WERI-Rb-1 (cell line): ENCODE results near the gene ETS2.

Experiments used
- DNase-seq: peaks from one replicate; pipeline ENCODE4 v3.0.0-alpha.2; 2020
- H3K27ac ChIP-seq: fragments of 250-450 bp; sonication (Bioruptor Pico); 2 replicates; pipeline ENCODE4 v1.5.1; 2020; ENCODE audit warnings: mild to moderate bottlenecking, moderate library complexity
- H3K27me3 ChIP-seq: fragments of 250-450 bp; sonication (Bioruptor Pico); 2 replicates; pipeline ENCODE4 v1.5.1; 2021; ENCODE audit warnings: mild to moderate bottlenecking, low read depth, moderate library complexity; ENCODE audit not compliant: insufficient read depth, severe bottlenecking
- H3K36me3 ChIP-seq: fragments of 250-450 bp; sonication (Bioruptor Pico); 2 replicates; pipeline ENCODE4 v1.5.1; 2020; ENCODE audit warnings: mild to moderate bottlenecking, moderate library complexity
- H3K4me3 ChIP-seq: 2 replicates; pipeline ENCODE4 v1.5.1; 2011; ENCODE audit warnings: low read depth, mild to moderate bottlenecking, control low read depth, low read length
- H3K9me3 ChIP-seq: fragments of 250-450 bp; sonication (Bioruptor Pico); 2 replicates; pipeline ENCODE4 v1.5.1; 2021; ENCODE audit warnings: mild to moderate bottlenecking, moderate library complexity; ENCODE audit not compliant: severe bottlenecking
- CTCF ChIP-seq: IDR thresholded peaks from 2 replicates; pipeline ENCODE4 v1.5.1; 2011; ENCODE audit warnings: low read depth, mild to moderate bottlenecking, control low read depth, inconsistent platforms, low read length

Gene ETS2

GRCh38 chr21:38861056-38861455 lies 55.3 kb downstream of the ETS2 start:
- Histone ChIP-seq H3K4me3 (no peak overlapping the region), H3K27ac (no peak overlapping the region), H3K9me3 (no peaks in the 10 kb centered on the region), H3K36me3 (no peaks in the 10 kb centered on the region), H3K27me3 (no peaks in the 10 kb centered on the region)
- DNase-seq: no peak
- no peak for TF ChIP-seq CTCF

GRCh38 chr21:38861989-38862683 lies 56.4 kb downstream of the ETS2 start:
- DNase-seq: no peak
- no peak overlapping the region for H3K4me3 ChIP-seq
- no peaks in the 10 kb centered on the region for H3K9me3 ChIP-seq
- H3K27me3 ChIP-seq: no peaks in the 10 kb centered on the region
- no peak for TF ChIP-seq CTCF
- no peaks in the 10 kb centered on the region for H3K36me3 ChIP-seq
- H3K27ac ChIP-seq: no peak overlapping the region

- H3K9me3 ChIP-seq: no peaks in the 10 kb centered on the region
- H3K4me3 ChIP-seq: no peak overlapping the region
- H3K36me3 ChIP-seq: no peaks in the 10 kb centered on the region
- no peak overlapping the region for H3K27ac ChIP-seq
- DNase-seq: no peak
- no peaks in the 10 kb centered on the region for H3K27me3 ChIP-seq
- TF ChIP-seq CTCF: no peak
Measured at GRCh38 chr21:38863291-38863690, 57.6 kb downstream of the ETS2 start.

GRCh38 chr21:38863843-38864363 lies 58.2 kb downstream of the ETS2 start:
- no peaks in the 10 kb centered on the region for H3K9me3 ChIP-seq
- TF ChIP-seq CTCF: no peak
- no peak overlapping the region for H3K27ac ChIP-seq
- H3K4me3 ChIP-seq: no peak overlapping the region
- no peaks in the 10 kb centered on the region for H3K36me3 ChIP-seq
- H3K27me3 ChIP-seq: no peaks in the 10 kb centered on the region
- DNase-seq: no peak

- DNase-seq: no peak
- no peak for TF ChIP-seq CTCF
Measured at GRCh38 chr21:38864964-38865363, 59.2 kb downstream of the ETS2 start.

GRCh38 chr21:38869196-38869595 lies 63.5 kb downstream of the ETS2 start:
- no peaks in the 10 kb centered on the region for H3K27me3 ChIP-seq
- H3K9me3 ChIP-seq: no peaks in the 10 kb centered on the region
- no peak for DNase-seq
- no peak overlapping the region for H3K27ac ChIP-seq
- TF ChIP-seq CTCF: no peak
- no peak overlapping the region for H3K4me3 ChIP-seq
- H3K36me3 ChIP-seq: no peaks in the 10 kb centered on the region

More at GRCh38 chr21:38864964-38865363, 59.2 kb downstream of the ETS2 start:
- H3K27me3 ChIP-seq: no peaks in the 10 kb centered on the region
- no peaks in the 10 kb centered on the region for H3K9me3 ChIP-seq
- H3K4me3 ChIP-seq: no peak overlapping the region
- no peak overlapping the region for H3K27ac ChIP-seq
- no peaks in the 10 kb centered on the region for H3K36me3 ChIP-seq
